Neural cell (in vitro differentiated cells): ENCODE results near the gene MPHOSPH9. TPM values are rescaled to one million over a fixed set of nuclear protein-coding genes. Genes with fewer than 3 reads are reported as not detected.

Experiments
- H2AFZ ChIP-seq: fragments of 200-600, 300-800 bp; sonication (generic), shearing (Covaris generic); 2 replicates; pipeline ENCODE4 v1.6.0; 2014; ENCODE audit warnings: low read depth, mild to moderate bottlenecking, antibody characterized with exemption, low read length, moderate library complexity
- H3F3A ChIP-seq: fragments of 200-600 bp; shearing (Covaris generic); 2 replicates; pipeline ENCODE4 v1.6.1; 2016; ENCODE audit warnings: mild to moderate bottlenecking, moderate library complexity, mixed read lengths, antibody characterized with exemption, low read length; ENCODE audit not compliant: insufficient read depth, poor library complexity, severe bottlenecking
- H3K27ac ChIP-seq: fragments of 200-600, 300-800 bp; sonication (generic), shearing (Covaris generic); 2 replicates; pipeline ENCODE4 v1.5.1; 2014; ENCODE audit warnings: mild to moderate bottlenecking, low read length, moderate library complexity
- H3K27me3 ChIP-seq: fragments of 300-800, 200-600 bp; sonication (generic), shearing (Covaris generic); 2 replicates; pipeline ENCODE4 v1.6.0; 2014; ENCODE audit warnings: mild to moderate bottlenecking, low read depth, low read length, moderate library complexity; ENCODE audit not compliant: insufficient read depth
- H3K36me3 ChIP-seq: fragments of 300-800, 200-600 bp; sonication (generic), shearing (Covaris generic); 2 replicates; pipeline ENCODE4 v1.5.1; 2014; ENCODE audit warnings: mild to moderate bottlenecking, antibody characterized with exemption, low read length, moderate library complexity; ENCODE audit not compliant: insufficient read depth
- H3K4me2 ChIP-seq: fragments of 300-800, 200-600 bp; sonication (generic), shearing (Covaris generic); 2 replicates; pipeline ENCODE4 v1.6.0; 2014; ENCODE audit warnings: mild to moderate bottlenecking, low read length
- H3K4me3 ChIP-seq: fragments of 300-800, 200-600 bp; sonication (generic), shearing (Covaris generic); 2 replicates; pipeline ENCODE4 v1.5.1; 2014; ENCODE audit warnings: mild to moderate bottlenecking, low read length, moderate library complexity
- H3K79me2 ChIP-seq: fragments of 200-600 bp; shearing (Covaris generic); replicated peaks from 2 replicates; pipeline ENCODE4 v1.6.0; 2014; ENCODE audit warnings: mild to moderate bottlenecking, low read length, moderate library complexity; ENCODE audit not compliant: insufficient read depth
- H3K9ac ChIP-seq: fragments of 300-800, 200-600 bp; sonication (generic), shearing (Covaris generic); 2 replicates; pipeline ENCODE4 v1.6.1; 2016; ENCODE audit warnings: mild to moderate bottlenecking, low read length, mixed read lengths
- H3K9me2 ChIP-seq: fragments of 200-600 bp; shearing (Covaris generic); 2 replicates; pipeline ENCODE4 v1.6.1; 2016; ENCODE audit warnings: mild to moderate bottlenecking, low read length, mixed read lengths; ENCODE audit not compliant: insufficient read depth
- H3K9me3 ChIP-seq: fragments of 200-600, 300-800 bp; sonication (generic), shearing (Covaris generic); 2 replicates; pipeline ENCODE4 v1.6.1; 2016; ENCODE audit warnings: mild to moderate bottlenecking, mixed run types, low read length, moderate library complexity, mixed read lengths
- H4K20me1 ChIP-seq: fragments of 200-600 bp; shearing (Covaris generic); 2 replicates; pipeline ENCODE4 v1.6.1; 2016; ENCODE audit warnings: mild to moderate bottlenecking, mixed run types; ENCODE audit not compliant: insufficient read depth
- CTCF ChIP-seq: fragments of 450-650 bp; IDR thresholded peaks from 2 replicates; pipeline ENCODE4 v1.5.1; 2014; ENCODE audit warnings: antibody characterized with exemption, mild to moderate bottlenecking, moderate library complexity; ENCODE audit not compliant: poor library complexity, severe bottlenecking
- EP300 ChIP-seq: fragments of 450-650 bp; conservative IDR thresholded peaks from 2 replicates; pipeline ENCODE4 v1.6.1; 2014; ENCODE audit warnings: antibody characterized with exemption, mild to moderate bottlenecking, moderate library complexity; ENCODE audit not compliant: poor library complexity, severe bottlenecking
- EZH2 ChIP-seq: fragments of 200-600, 300-800 bp; shearing (Covaris generic), sonication (generic); IDR thresholded peaks from 2 replicates; pipeline ENCODE4 v1.6.1; 2014; ENCODE audit warnings: antibody characterized with exemption, low read length, borderline replicate concordance, mild to moderate bottlenecking; ENCODE audit not compliant: insufficient read depth, poor library complexity, severe bottlenecking
- MXI1 ChIP-seq: fragments of 450-650 bp; conservative IDR thresholded peaks from 2 replicates; pipeline ENCODE4 v1.6.1; 2014; ENCODE audit warnings: antibody characterized with exemption, mild to moderate bottlenecking; ENCODE audit not compliant: poor library complexity, severe bottlenecking
- POLR2AphosphoS5 ChIP-seq: IDR thresholded peaks from 2 replicates; pipeline ENCODE4 v1.6.1; 2012
- RAD21 ChIP-seq: fragments of 450-650 bp; conservative IDR thresholded peaks from 2 replicates; pipeline ENCODE4 v1.6.1; 2014; ENCODE audit warnings: antibody characterized with exemption, mild to moderate bottlenecking, moderate library complexity
- SMC3 ChIP-seq: fragments of 450-650 bp; conservative IDR thresholded peaks from 2 replicates; pipeline ENCODE4 v1.6.1; 2014; ENCODE audit warnings: antibody characterized with exemption, mild to moderate bottlenecking, moderate library complexity; ENCODE audit not compliant: poor library complexity
- TAF1 ChIP-seq: IDR thresholded peaks from 2 replicates; pipeline ENCODE4 v1.6.1; 2012; ENCODE audit warnings: low read depth
- polyA plus RNA-seq: library from polyadenylated mRNA; depleted of rRNA; stranded (reverse); fragments of >200 nt; gene quantifications from 2 replicates; pipeline ENCODE4 v1.2.3, GENCODE V29; 2014
- TF ChIP-seq, protein P1 (sequence below): IDR thresholded peaks from 2 replicates; pipeline ENCODE4 v1.6.1; 2012; ENCODE audit warnings: borderline replicate concordance

MPHOSPH9 gene
- polyA plus RNA-seq, 1 donor from 2014 or later = 59.1 TPM

- no peak overlapping the region for H3K27ac ChIP-seq
- no peaks in the 10 kb centered on the region for H3K27me3 ChIP-seq
- H3K4me3 ChIP-seq = no peak overlapping the region
- H2AFZ ChIP-seq = no peak overlapping the region
- H3K9me3 ChIP-seq = no peaks in the 10 kb centered on the region
- H3F3A ChIP-seq = no peaks in the 10 kb centered on the region
- no peaks in the 10 kb centered on the region for H3K9me2 ChIP-seq
- no peak overlapping the region for H3K4me2 ChIP-seq
- TF ChIP-seq EZH2 = no peak
- no peak for TF ChIP-seq CTCF
- no peak for TF ChIP-seq SMC3
- no peak for TF ChIP-seq RAD21
- no peak for TF ChIP-seq POLR2AphosphoS5
- TF ChIP-seq EP300 = no peak
- TF ChIP-seq, protein P1, sequence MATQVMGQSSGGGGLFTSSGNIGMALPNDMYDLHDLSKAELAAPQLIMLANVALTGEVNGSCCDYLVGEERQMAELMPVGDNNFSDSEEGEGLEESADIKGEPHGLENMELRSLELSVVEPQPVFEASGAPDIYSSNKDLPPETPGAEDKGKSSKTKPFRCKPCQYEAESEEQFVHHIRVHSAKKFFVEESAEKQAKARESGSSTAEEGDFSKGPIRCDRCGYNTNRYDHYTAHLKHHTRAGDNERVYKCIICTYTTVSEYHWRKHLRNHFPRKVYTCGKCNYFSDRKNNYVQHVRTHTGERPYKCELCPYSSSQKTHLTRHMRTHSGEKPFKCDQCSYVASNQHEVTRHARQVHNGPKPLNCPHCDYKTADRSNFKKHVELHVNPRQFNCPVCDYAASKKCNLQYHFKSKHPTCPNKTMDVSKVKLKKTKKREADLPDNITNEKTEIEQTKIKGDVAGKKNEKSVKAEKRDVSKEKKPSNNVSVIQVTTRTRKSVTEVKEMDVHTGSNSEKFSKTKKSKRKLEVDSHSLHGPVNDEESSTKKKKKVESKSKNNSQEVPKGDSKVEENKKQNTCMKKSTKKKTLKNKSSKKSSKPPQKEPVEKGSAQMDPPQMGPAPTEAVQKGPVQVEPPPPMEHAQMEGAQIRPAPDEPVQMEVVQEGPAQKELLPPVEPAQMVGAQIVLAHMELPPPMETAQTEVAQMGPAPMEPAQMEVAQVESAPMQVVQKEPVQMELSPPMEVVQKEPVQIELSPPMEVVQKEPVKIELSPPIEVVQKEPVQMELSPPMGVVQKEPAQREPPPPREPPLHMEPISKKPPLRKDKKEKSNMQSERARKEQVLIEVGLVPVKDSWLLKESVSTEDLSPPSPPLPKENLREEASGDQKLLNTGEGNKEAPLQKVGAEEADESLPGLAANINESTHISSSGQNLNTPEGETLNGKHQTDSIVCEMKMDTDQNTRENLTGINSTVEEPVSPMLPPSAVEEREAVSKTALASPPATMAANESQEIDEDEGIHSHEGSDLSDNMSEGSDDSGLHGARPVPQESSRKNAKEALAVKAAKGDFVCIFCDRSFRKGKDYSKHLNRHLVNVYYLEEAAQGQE = no peak
- no peak for TF ChIP-seq TAF1
- no peak for TF ChIP-seq MXI1
- no peaks in the 10 kb centered on the region for H4K20me1 ChIP-seq
- no peaks in the 10 kb centered on the region for H3K36me3 ChIP-seq
- H3K79me2 ChIP-seq = no peaks in the 10 kb centered on the region
- H3K9ac ChIP-seq = no peak overlapping the region
These were observed 113.1 kb downstream of the MPHOSPH9 start for GRCh38 chr12:123119808-123120207.

GRCh38 chr12:123118497-123118896, 114.4 kb downstream of the MPHOSPH9 start:
- Histone ChIP-seq H3F3A (no peaks in the 10 kb centered on the region), H3K4me2 (no peak overlapping the region), H3K27me3 (no peaks in the 10 kb centered on the region), H3K9me2 (no peaks in the 10 kb centered on the region), H3K27ac (no peak overlapping the region), H2AFZ (no peak overlapping the region), H3K9me3 (no peaks in the 10 kb centered on the region), H3K4me3 (no peak overlapping the region), H3K9ac (no peak overlapping the region), H3K79me2 (no peaks in the 10 kb centered on the region), H4K20me1 (no peaks in the 10 kb centered on the region), H3K36me3 (no peaks in the 10 kb centered on the region)
- TF ChIP-seq RAD21 = no peak
- TF ChIP-seq, protein P1 = no peak
- TF ChIP-seq CTCF = no peak
- no peak for TF ChIP-seq EZH2
- no peak for TF ChIP-seq EP300
- no peak for TF ChIP-seq SMC3
- TF ChIP-seq POLR2AphosphoS5 = no peak
- no peak for TF ChIP-seq MXI1
- no peak for TF ChIP-seq TAF1
